ENCODE results near the gene TMTC1. TPM values are rescaled to one million over a fixed set of nuclear protein-coding genes. Genes with fewer than 3 reads are reported as not detected.
"Not testable (repeated sequence)": the region's sequence is repeated elsewhere in the genome, so short reads cannot be mapped to it uniquely, and the experiment has no call there.

TMTC1 gene
- total RNA-seq, 1 donor = 0.27 TPM

GRCh38 chr12:29582146-29582545 is 201.6 kb downstream of the TMTC1 start:
- no peak for DNase-seq (ENCODE audit: low read depth in 2 of 3, low spot score in 2 of 3)

GRCh38 chr12:29581631-29582030 is 202.1 kb downstream of the TMTC1 start:
- peak in 1 of 3 donors; percentile 38 for DNase-seq (ENCODE audit: low read depth in 2 of 3, low spot score in 2 of 3)

- no peak for DNase-seq (ENCODE audit: low read depth in 2 of 3, low spot score in 2 of 3)
Observed at GRCh38 chr12:29580971-29581370, 202.8 kb downstream of the TMTC1 start.

GRCh38 chr12:29578731-29579130 is 205.0 kb downstream of the TMTC1 start:
- DNase-seq (ENCODE audit: low read depth in 2 of 3, low spot score in 2 of 3) = no peak

GRCh38 chr12:29578070-29578469 is 205.7 kb downstream of the TMTC1 start:
- DNase-seq (ENCODE audit: low read depth in 2 of 3, low spot score in 2 of 3) = no peak

- no peak for DNase-seq (ENCODE audit: low read depth in 2 of 3, low spot score in 2 of 3)
Observed at GRCh38 chr12:29574500-29574899, 209.2 kb downstream of the TMTC1 start.

GRCh38 chr12:29572938-29573337 is 210.8 kb downstream of the TMTC1 start:
- no peak for DNase-seq (ENCODE audit: low read depth in 2 of 3, low spot score in 2 of 3)

- no peak for DNase-seq (ENCODE audit: low read depth in 2 of 3, low spot score in 2 of 3)
Observed at GRCh38 chr12:29572464-29572863, 211.3 kb downstream of the TMTC1 start.

- DNase-seq (ENCODE audit: low read depth in 2 of 3, low spot score in 2 of 3) = no peak
Observed at GRCh38 chr12:29569132-29569757, 214.5 kb downstream of the TMTC1 start.

- no peak for DNase-seq (ENCODE audit: low read depth in 2 of 3, low spot score in 2 of 3)
Observed at GRCh38 chr12:29566441-29566840, 217.3 kb downstream of the TMTC1 start.

- no peak for DNase-seq (ENCODE audit: low read depth in 2 of 3, low spot score in 2 of 3)
Observed at GRCh38 chr12:29565727-29566126, 218.0 kb downstream of the TMTC1 start.

- DNase-seq (ENCODE audit: low read depth in 2 of 3, low spot score in 2 of 3) = no peak
Observed at GRCh38 chr12:29564925-29565324, 218.8 kb downstream of the TMTC1 start.

GRCh38 chr12:29563636-29564035 is 220.1 kb downstream of the TMTC1 start:
- peak in 1 of 3 donors; percentile 16 for DNase-seq (ENCODE audit: low read depth in 2 of 3, low spot score in 2 of 3)

GRCh38 chr12:29563071-29563470 is 220.7 kb downstream of the TMTC1 start:
- DNase-seq (ENCODE audit: low read depth in 2 of 3, low spot score in 2 of 3) = no peak

- DNase-seq (ENCODE audit: low read depth in 2 of 3, low spot score in 2 of 3) = no peak
Observed at GRCh38 chr12:29562110-29562804, 221.5 kb downstream of the TMTC1 start.

- no peak for DNase-seq (ENCODE audit: low read depth in 2 of 3, low spot score in 2 of 3)
Observed at GRCh38 chr12:29561664-29562071, 222.1 kb downstream of the TMTC1 start.

GRCh38 chr12:29559198-29559597 is 224.5 kb downstream of the TMTC1 start:
- DNase-seq (ENCODE audit: low read depth in 2 of 3, low spot score in 2 of 3) = no peak

GRCh38 chr12:29556363-29556762 is 227.4 kb downstream of the TMTC1 start:
- DNase-seq (ENCODE audit: low read depth in 2 of 3, low spot score in 2 of 3) = no peak

- not testable (repeated sequence) for DNase-seq (ENCODE audit: low read depth in 2 of 3, low spot score in 2 of 3)
Observed at GRCh38 chr12:29555451-29555850, 228.3 kb downstream of the TMTC1 start.

- no peak for DNase-seq (ENCODE audit: low read depth in 2 of 3, low spot score in 2 of 3)
Observed at GRCh38 chr12:29552994-29553748, 230.6 kb downstream of the TMTC1 start.

GRCh38 chr12:29552324-29552927 is 231.3 kb downstream of the TMTC1 start:
- peak; percentile 10 to 71 (median 39) for DNase-seq (ENCODE audit: low read depth in 2 of 3, low spot score in 2 of 3)

All from hematopoietic multipotent progenitor cell (in vitro differentiated cells).